ENCODE measurements around the gene ORM1. TPM values are rescaled to one million over a fixed set of nuclear protein-coding genes. Genes with fewer than 3 reads are reported as not detected.

The ORM1 gene
- total and polyA plus RNA-seq, 7 experiments from 2014 or later: 0.29 TPM; not detected in 6

DNA sequence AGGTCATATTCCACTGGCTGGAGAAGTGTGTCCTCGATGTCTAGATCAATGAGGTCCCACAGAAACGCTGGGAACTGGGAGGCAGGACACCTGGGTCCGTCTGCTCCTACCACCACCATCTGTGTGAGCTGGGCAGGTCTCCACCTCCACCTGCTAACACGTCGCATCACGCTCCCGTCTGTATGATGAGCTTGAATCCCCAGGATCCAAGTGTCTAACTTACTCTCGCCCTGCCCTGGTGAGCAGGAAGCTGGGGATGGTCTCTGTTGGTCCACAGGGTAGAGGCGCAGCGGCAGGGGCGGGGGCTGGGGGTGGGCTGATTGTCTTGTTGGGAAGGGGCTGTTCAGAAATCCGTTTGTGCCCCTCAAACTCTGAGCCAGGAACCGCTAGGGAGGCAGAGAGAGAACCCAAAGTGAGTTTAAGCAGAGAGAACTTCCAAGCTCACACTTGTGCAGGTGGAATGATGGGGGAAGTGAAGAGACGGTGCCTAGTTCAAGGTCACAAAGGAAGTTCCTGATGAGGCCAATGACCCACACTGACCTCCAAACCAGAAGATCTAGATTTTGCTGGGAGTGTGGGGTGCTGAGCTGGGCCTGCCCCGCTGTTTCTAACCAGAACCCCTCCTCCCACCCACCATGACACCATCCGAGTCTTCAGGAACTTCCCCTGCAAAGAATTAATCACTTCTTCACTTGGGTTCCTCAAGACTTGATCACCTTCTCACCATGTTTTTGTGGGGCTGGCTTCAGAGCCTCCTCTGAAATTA lies 27.9 kb downstream of the ORM1 start:
- Histone ChIP-seq H3K27ac (ENCODE audit: low read depth, low read length) (peak overlapping the region; percentile 70), H3K4me1 (ENCODE audit: control insufficient read depth in 2 of 2, insufficient read depth in 2 of 2, low read length in 2 of 2) (peaks cover 22 to 24% of the 10 kb centered on the region in 2 donors), H3K27me3 (ENCODE audit: control insufficient read depth in 2 of 2, insufficient read depth in 2 of 2, low read length in 2 of 2) (no peaks in the 10 kb centered on the region), H3K4me3 (ENCODE audit: low read length) (no peak overlapping the region), H3K9me3 (ENCODE audit: control insufficient read depth in 2 of 3, low read length in 3 of 3) (no peaks in the 10 kb centered on the region), H3K36me3 (ENCODE audit: control insufficient read depth in 2 of 3, insufficient read depth in 3 of 3, low read length in 3 of 3) (peaks cover 53 to 89% (median 62%) of the 10 kb centered on the region in 3 experiments)
- H3K27ac Mint-ChIP-seq: peak overlapping the region; percentile 62 to 96 (median 88)
- ATAC-seq (no peak), DNase-seq (no peak)
- CTCF ChIA-PET: interaction anchor here (0.6 to 1.3 kb wide), 5 partner anchors 16 to 267 kb away, joined by 3 to 4 read pairs (median 3); no protein-coding TSS in a partner anchor
- intact Hi-C loops (cut with micrococcal nuclease): no loop called here
- H3K27me3 Mint-ChIP-seq: no peaks in the 10 kb centered on the region
- peak overlapping the region in 2 of 10 donors; percentile 23 to 48 for H3K4me3 Mint-ChIP-seq
- peaks cover 11 to 41% (median 33%) of the 10 kb centered on the region in 5 donors for H3K36me3 Mint-ChIP-seq
- H3K9me3 Mint-ChIP-seq: no peaks in the 10 kb centered on the region
- POLR2A ChIA-PET: interaction anchor here (0.7 to 33.8 kb wide), 7 partner anchors 9 to 40 kb away, joined by 3 to 978 read pairs (median 4); partner anchors contain the start of gene AKNA
- H3K4me1 Mint-ChIP-seq: peaks cover 21 to 55% (median 44%) of the 10 kb centered on the region in 7 donors

DNA sequence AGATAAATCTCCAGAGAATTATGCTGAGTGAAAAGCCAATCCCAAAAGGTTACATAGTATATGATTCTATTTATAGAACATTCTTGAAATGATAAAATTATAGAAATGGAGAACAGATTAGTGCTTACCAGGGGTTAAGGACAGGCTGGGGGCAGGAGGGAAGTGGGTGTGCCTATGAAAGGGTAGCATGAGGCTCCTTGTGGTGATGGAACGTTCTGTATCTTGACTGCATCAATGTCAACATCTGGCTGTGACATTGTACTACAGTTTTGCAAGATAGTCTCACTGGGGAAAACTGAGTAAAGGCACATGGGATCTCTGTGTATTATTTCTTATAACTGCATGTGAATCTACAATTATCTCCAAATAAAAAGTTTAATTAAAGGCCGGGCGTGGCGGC lies 29.0 kb downstream of the ORM1 start:
- Mint-ChIP-seq H3K36me3 (peaks cover 11 to 43% (median 38%) of the 10 kb centered on the region in 5 donors), H3K4me1 (peaks cover 25 to 66% (median 49%) of the 10 kb centered on the region in 7 donors), H3K27me3 (no peaks in the 10 kb centered on the region), H3K4me3 (peak overlapping the region in 4 of 10 donors; percentile 13 to 53 (median 29)), H3K27ac (peak overlapping the region; percentile 29 to 86 (median 77)), H3K9me3 (no peaks in the 10 kb centered on the region)
- CTCF ChIA-PET: interaction anchor here (1.3 to 1.4 kb wide), 2 partner anchors 15 to 33 kb away, joined by 3 read pairs; no protein-coding TSS in a partner anchor
- no peak overlapping the region for H3K4me3 ChIP-seq (ENCODE audit: low read length)
- H3K27me3 ChIP-seq (ENCODE audit: control insufficient read depth in 2 of 2, insufficient read depth in 2 of 2, low read length in 2 of 2): no peaks in the 10 kb centered on the region
- peaks cover 44 to 89% (median 62%) of the 10 kb centered on the region in 3 experiments for H3K36me3 ChIP-seq (ENCODE audit: control insufficient read depth in 2 of 3, insufficient read depth in 3 of 3, low read length in 3 of 3)
- no peak for DNase-seq
- intact Hi-C loops (cut with micrococcal nuclease): loop anchor here (2.0 kb wide), 1 partner anchor 13 kb away; no protein-coding TSS in a partner anchor
- H3K27ac ChIP-seq (ENCODE audit: low read depth, low read length): peak overlapping the region; percentile 37
- H3K4me1 ChIP-seq (ENCODE audit: control insufficient read depth in 2 of 2, insufficient read depth in 2 of 2, low read length in 2 of 2): peaks cover 22 to 24% of the 10 kb centered on the region in 2 donors
- no peaks in the 10 kb centered on the region for H3K9me3 ChIP-seq (ENCODE audit: control insufficient read depth in 2 of 3, low read length in 3 of 3)
- ATAC-seq: peak; percentile 29
- POLR2A ChIA-PET: interaction anchor here (0.6 to 33.8 kb wide), 8 partner anchors 9 to 655 kb away, joined by 3 to 978 read pairs (median 5); partner anchors contain the start of gene AKNA

DNA sequence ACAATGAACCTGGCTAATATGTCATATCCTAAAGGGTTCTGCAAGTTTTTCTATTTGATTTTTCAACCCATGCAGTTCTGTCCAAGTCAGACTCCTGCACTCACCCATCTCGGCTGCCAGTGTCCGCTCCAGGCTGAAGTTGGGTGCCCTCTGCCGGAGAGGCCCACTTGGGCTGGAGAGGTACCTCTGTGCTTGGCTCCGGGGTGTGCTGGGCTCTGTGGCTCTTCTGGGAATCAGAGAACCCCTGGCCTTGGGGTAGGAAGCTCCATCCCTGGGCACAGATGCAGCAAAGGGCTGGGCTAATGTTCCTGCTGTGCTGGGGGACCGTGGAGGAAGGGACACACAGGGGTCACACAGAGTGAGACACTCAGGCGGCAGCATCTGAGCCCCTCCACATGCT lies 32.9 kb downstream of the ORM1 start:
- peaks cover 14 to 46% (median 34%) of the 10 kb centered on the region in 5 donors for H3K36me3 Mint-ChIP-seq
- ATAC-seq (no peak), DNase-seq (no peak)
- H3K4me3 ChIP-seq (ENCODE audit: low read length): no peak overlapping the region
- H3K4me1 Mint-ChIP-seq: peaks cover 26 to 65% (median 45%) of the 10 kb centered on the region in 7 donors
- H3K27ac ChIP-seq (ENCODE audit: low read depth, low read length): no peak overlapping the region
- no peaks in the 10 kb centered on the region for H3K9me3 ChIP-seq (ENCODE audit: control insufficient read depth in 2 of 3, low read length in 3 of 3)
- intact Hi-C loops (cut with micrococcal nuclease): no loop called here
- peaks cover 11 to 12% of the 10 kb centered on the region in 2 donors for H3K4me1 ChIP-seq (ENCODE audit: control insufficient read depth in 2 of 2, insufficient read depth in 2 of 2, low read length in 2 of 2)
- H3K4me3 Mint-ChIP-seq: no peak overlapping the region
- H3K27me3 ChIP-seq (ENCODE audit: control insufficient read depth in 2 of 2, insufficient read depth in 2 of 2, low read length in 2 of 2): no peaks in the 10 kb centered on the region
- H3K27ac Mint-ChIP-seq: peak overlapping the region in 6 of 9 donors; percentile 45 to 93 (median 79)
- H3K27me3 Mint-ChIP-seq: no peaks in the 10 kb centered on the region
- POLR2A ChIA-PET: interaction anchor here (1.0 to 33.8 kb wide), 3 partner anchors 10 to 35 kb away, joined by 3 to 978 read pairs (median 3); partner anchors contain the start of gene AKNA
- H3K36me3 ChIP-seq (ENCODE audit: control insufficient read depth in 2 of 3, insufficient read depth in 3 of 3, low read length in 3 of 3): peaks cover 43 to 90% (median 72%) of the 10 kb centered on the region in 3 experiments
- CTCF ChIA-PET: interaction anchor here (0.5 to 2.3 kb wide), 5 partner anchors 10 to 954 kb away, joined by 3 to 13 read pairs (median 3); no protein-coding TSS in a partner anchor
- no peaks in the 10 kb centered on the region for H3K9me3 Mint-ChIP-seq

DNA sequence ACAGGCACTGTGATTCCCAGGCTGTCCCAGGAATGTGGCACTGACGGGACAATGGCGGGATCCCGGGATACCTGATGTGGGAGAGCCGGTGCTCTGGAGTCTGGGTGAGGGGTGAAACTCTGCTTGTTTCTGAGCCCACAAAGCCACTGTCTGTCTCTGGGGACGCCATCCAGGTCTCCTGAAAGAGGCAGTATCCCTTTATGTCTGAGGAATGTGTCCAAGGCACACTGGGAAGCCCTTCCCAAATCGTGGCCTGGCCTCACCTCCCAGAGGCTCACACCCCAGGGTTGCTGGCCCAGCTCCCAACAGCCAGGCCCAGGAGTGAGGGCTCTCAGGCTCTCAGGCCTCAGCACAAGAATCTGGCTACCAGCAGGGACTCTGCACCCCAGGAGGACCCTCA lies 33.9 kb downstream of the ORM1 start:
- H3K9me3 Mint-ChIP-seq: no peaks in the 10 kb centered on the region
- H3K27ac ChIP-seq (ENCODE audit: low read depth, low read length): peak overlapping the region; percentile 49
- no peak overlapping the region for H3K4me3 ChIP-seq (ENCODE audit: low read length)
- ChIA-PET POLR2A (interaction anchor here (33.8 kb wide), 1 partner anchor 34 kb away, joined by 978 read pairs; the partner anchor contains the start of gene AKNA), CTCF (interaction anchor here (0.7 to 2.3 kb wide), 3 partner anchors 9 to 36 kb away, joined by 3 to 13 read pairs (median 3); no protein-coding TSS in a partner anchor)
- no peak overlapping the region for H3K4me3 Mint-ChIP-seq
- peaks cover 53 to 91% (median 76%) of the 10 kb centered on the region in 3 experiments for H3K36me3 ChIP-seq (ENCODE audit: control insufficient read depth in 2 of 3, insufficient read depth in 3 of 3, low read length in 3 of 3)
- no peak for ATAC-seq
- no peaks in the 10 kb centered on the region for H3K9me3 ChIP-seq (ENCODE audit: control insufficient read depth in 2 of 3, low read length in 3 of 3)
- peaks cover 16 to 17% of the 10 kb centered on the region in 2 donors for H3K4me1 ChIP-seq (ENCODE audit: control insufficient read depth in 2 of 2, insufficient read depth in 2 of 2, low read length in 2 of 2)
- H3K27ac Mint-ChIP-seq: peak overlapping the region in 7 of 9 donors; percentile 45 to 93 (median 86)
- H3K27me3 ChIP-seq (ENCODE audit: control insufficient read depth in 2 of 2, insufficient read depth in 2 of 2, low read length in 2 of 2): no peaks in the 10 kb centered on the region
- no peaks in the 10 kb centered on the region for H3K27me3 Mint-ChIP-seq
- H3K4me1 Mint-ChIP-seq: peaks cover 29 to 67% (median 51%) of the 10 kb centered on the region in 7 donors
- intact Hi-C loops (cut with micrococcal nuclease): no loop called here
- H3K36me3 Mint-ChIP-seq: peaks cover 21 to 56% (median 37%) of the 10 kb centered on the region in 5 donors
- DNase-seq: no peak

DNA sequence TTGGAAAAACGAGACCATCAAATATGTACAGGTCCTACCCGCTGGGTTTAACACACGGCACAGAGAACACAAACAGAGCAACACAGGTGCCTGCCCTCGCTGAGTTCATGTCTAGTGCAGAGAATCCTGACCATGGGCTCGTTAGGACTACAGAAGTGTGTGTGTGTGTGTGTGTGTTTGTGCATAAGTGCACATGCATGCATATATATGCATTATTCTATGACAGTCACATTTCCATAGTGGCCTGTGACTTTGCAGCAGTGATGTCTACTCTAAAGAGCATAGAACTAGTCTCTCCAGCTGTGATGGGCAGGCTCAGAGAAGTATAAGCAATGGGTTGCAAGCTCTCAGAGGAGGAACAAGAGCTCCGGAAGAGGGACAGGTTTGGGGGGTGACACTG lies 34.5 kb downstream of the ORM1 start:
- H3K4me1 ChIP-seq (ENCODE audit: control insufficient read depth in 2 of 2, insufficient read depth in 2 of 2, low read length in 2 of 2): peaks cover 12 to 22% of the 10 kb centered on the region in 2 donors
- H3K9me3 ChIP-seq (ENCODE audit: control insufficient read depth in 2 of 3, low read length in 3 of 3): no peaks in the 10 kb centered on the region
- intact Hi-C loops (cut with micrococcal nuclease): no loop called here
- peaks cover 59 to 91% (median 81%) of the 10 kb centered on the region in 3 experiments for H3K36me3 ChIP-seq (ENCODE audit: control insufficient read depth in 2 of 3, insufficient read depth in 3 of 3, low read length in 3 of 3)
- H3K4me3 ChIP-seq (ENCODE audit: low read length): no peak overlapping the region
- no peaks in the 10 kb centered on the region for H3K27me3 ChIP-seq (ENCODE audit: control insufficient read depth in 2 of 2, insufficient read depth in 2 of 2, low read length in 2 of 2)
- ATAC-seq (no peak), DNase-seq (no peak)
- H3K27ac ChIP-seq (ENCODE audit: low read depth, low read length): peak overlapping the region; percentile 49
- Mint-ChIP-seq H3K27ac (peak overlapping the region in 8 of 9 donors; percentile 45 to 93 (median 84)), H3K9me3 (no peaks in the 10 kb centered on the region), H3K36me3 (peaks cover 21 to 54% (median 34%) of the 10 kb centered on the region in 5 donors), H3K4me1 (peaks cover 24 to 67% (median 47%) of the 10 kb centered on the region in 7 donors), H3K27me3 (no peaks in the 10 kb centered on the region), H3K4me3 (no peak overlapping the region)
- ChIA-PET CTCF (interaction anchor here (2.3 kb wide), 1 partner anchor 28 kb away, joined by 13 read pairs; no protein-coding TSS in a partner anchor), POLR2A (interaction anchor here (33.8 kb wide), 1 partner anchor 34 kb away, joined by 978 read pairs; the partner anchor contains the start of gene AKNA)

DNA sequence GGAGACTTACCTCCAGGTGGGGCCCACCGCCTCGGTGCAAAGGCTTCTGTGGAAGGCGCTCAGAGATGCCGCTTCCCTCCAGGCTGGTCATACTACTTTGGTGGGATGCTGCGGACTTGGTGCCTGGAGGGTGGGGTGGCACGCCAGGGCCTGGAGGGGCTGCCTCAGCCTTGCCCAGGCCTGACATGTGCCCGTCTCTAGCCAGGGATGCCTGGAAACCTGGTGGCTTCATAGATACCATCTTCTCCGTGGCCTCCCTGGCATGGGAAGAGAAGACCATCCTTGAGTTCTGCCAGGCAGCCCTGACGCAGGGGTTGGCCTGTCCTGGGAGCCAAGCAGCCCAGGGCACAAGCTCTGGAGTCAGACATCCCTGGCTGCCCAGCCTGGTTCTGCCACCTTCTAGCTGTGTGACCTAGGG lies 35.0 kb downstream of the ORM1 start:
- no peaks in the 10 kb centered on the region for H3K9me3 ChIP-seq (ENCODE audit: control insufficient read depth in 2 of 3, low read length in 3 of 3)
- ChIA-PET POLR2A (interaction anchor here (0.6 to 33.8 kb wide), 2 partner anchors 33 to 570 kb away, joined by 3 to 978 read pairs; partner anchors contain the start of gene AKNA), CTCF (interaction anchor here (2.3 kb wide), 1 partner anchor 27 kb away, joined by 13 read pairs; no protein-coding TSS in a partner anchor)
- no peaks in the 10 kb centered on the region for H3K27me3 ChIP-seq (ENCODE audit: control insufficient read depth in 2 of 2, insufficient read depth in 2 of 2, low read length in 2 of 2)
- intact Hi-C loops (cut with micrococcal nuclease): no loop called here
- peaks cover 13 to 28% of the 10 kb centered on the region in 2 donors for H3K4me1 ChIP-seq (ENCODE audit: control insufficient read depth in 2 of 2, insufficient read depth in 2 of 2, low read length in 2 of 2)
- Mint-ChIP-seq H3K4me3 (peak overlapping the region in 1 of 10 donors; percentile 6), H3K36me3 (peaks cover 21 to 56% (median 36%) of the 10 kb centered on the region in 5 donors), H3K27ac (peak overlapping the region in 8 of 9 donors; percentile 3 to 96 (median 88)), H3K4me1 (peaks cover 28 to 68% (median 48%) of the 10 kb centered on the region in 7 donors), H3K9me3 (no peaks in the 10 kb centered on the region), H3K27me3 (no peaks in the 10 kb centered on the region)
- H3K36me3 ChIP-seq (ENCODE audit: control insufficient read depth in 2 of 3, insufficient read depth in 3 of 3, low read length in 3 of 3): peaks cover 62 to 92% (median 84%) of the 10 kb centered on the region in 3 experiments
- DNase-seq: no peak
- peak overlapping the region; percentile 49 for H3K27ac ChIP-seq (ENCODE audit: low read depth, low read length)
- no peak overlapping the region for H3K4me3 ChIP-seq (ENCODE audit: low read length)
- ATAC-seq: no peak
